GM19438 (cell line): Measurements from ENCODE around the gene NEK11.

Source experiments
- ATAC-seq: cut with Tn5 transposase; IDR thresholded peaks from one replicate; pipeline ENCODE4 v1.9.1; 2021; ENCODE audit warnings: low read depth; ENCODE audit not compliant: unreplicated experiment

Gene NEK11

GRCh38 chr3:131026321-131027151, at the start of gene NEK11, which contains the start of gene ASTE1:
Gene NEK11, plus strand, starts transcription at chr3:131026877. Its CDS starts 2,832 bp downstream, at chr3:131029709.
Gene ASTE1, minus strand, starts transcription at chr3:131026825. Its CDS starts 1,519 bp downstream, at chr3:131025306.
- peak; percentile 98 for ATAC-seq

GRCh38 chr3:130979117-130979516, 47.6 kb upstream of the NEK11 start:
- ATAC-seq = no peak

GRCh38 chr3:130981469-130981868, 45.2 kb upstream of the NEK11 start:
- no peak for ATAC-seq

- ATAC-seq = no peak
Measured at GRCh38 chr3:130990282-130990681, 36.4 kb upstream of the NEK11 start.

- ATAC-seq = no peak
Measured at GRCh38 chr3:130991126-130991525, 35.6 kb upstream of the NEK11 start.

GRCh38 chr3:130992344-130992743, 34.3 kb upstream of the NEK11 start:
- no peak for ATAC-seq

- ATAC-seq = no peak
Measured at GRCh38 chr3:130997289-130997688, 29.4 kb upstream of the NEK11 start.

- ATAC-seq = no peak
Measured at GRCh38 chr3:131001071-131001470, 25.6 kb upstream of the NEK11 start.

GRCh38 chr3:131004603-131005002, 22.1 kb upstream of the NEK11 start:
- ATAC-seq = no peak

- ATAC-seq = no peak
Measured at GRCh38 chr3:131007256-131007655, 19.4 kb upstream of the NEK11 start.

GRCh38 chr3:131007782-131008181, 18.9 kb upstream of the NEK11 start:
- no peak for ATAC-seq

- no peak for ATAC-seq
Measured at GRCh38 chr3:131008326-131008725, 18.4 kb upstream of the NEK11 start.

- no peak for ATAC-seq
Measured at GRCh38 chr3:131009698-131010097, 17.0 kb upstream of the NEK11 start.

- no peak for ATAC-seq
Measured at GRCh38 chr3:131018970-131019369, 7.7 kb upstream of the NEK11 start.

- ATAC-seq = no peak
Measured at GRCh38 chr3:131020122-131020693, 6.5 kb upstream of the NEK11 start.

- no peak for ATAC-seq
Measured at GRCh38 chr3:131025539-131025938, 1.1 kb upstream of the NEK11 start.

GRCh38 chr3:131028844-131029243, 2.2 kb downstream of the NEK11 start:
- no peak for ATAC-seq

GRCh38 chr3:131031660-131032059, 5.0 kb downstream of the NEK11 start:
- ATAC-seq = no peak

- no peak for ATAC-seq
Measured at GRCh38 chr3:131033480-131034080, 6.9 kb downstream of the NEK11 start.

- ATAC-seq = no peak
Measured at GRCh38 chr3:131036200-131036816, 9.6 kb downstream of the NEK11 start.

- no peak for ATAC-seq
Measured at GRCh38 chr3:131036986-131037385, 10.3 kb downstream of the NEK11 start.
